Esophagus squamous epithelium (tissue), 4 donors: ENCODE data around the gene CDK6. TPM values are rescaled to one million over a fixed set of nuclear protein-coding genes. Genes with fewer than 3 reads are reported as not detected.

Experiments
- small RNA-seq, 4 donors: library from RNA; depleted of rRNA; stranded (forward); fragments of <200 nt; gene quantifications; one replicate each; pipeline ENCODE3, GENCODE V24; 2016
- total RNA-seq, 4 donors: library from RNA; depleted of rRNA; stranded (reverse); fragments of >200 nt; gene quantifications; one replicate each; pipeline ENCODE4 v1.1.0, GENCODE V29; 2016

The CDK6 gene
- total RNA-seq, 4 donors from 2014 or later, result 15.6 to 59.2 (median 32.4) TPM

Small RNAs within 50 kb of the gene (small RNA-seq; reads per million reads assigned to genes)
- 0 to 0.15 (median 0.04) reads per million in 4 donors for gene RNU6-10P

Other genes with a start within 250 kb of the CDK6 start
- gene FAM133B, start 246.2 kb downstream of the CDK6 start, total RNA-seq, result 10 to 100 TPM in 3 of 4 donors, 1 to 10 TPM in 1; 8.5 to 24.4 (median 18.2) TPM